HG03280 (cell line): ENCODE data around the gene GTF3C4.
"Not testable (repeated sequence)": the region's sequence is repeated elsewhere in the genome, so short reads cannot be mapped to it uniquely, and the experiment has no call there.

ENCODE experiments used
- ATAC-seq: cut with Tn5 transposase; IDR thresholded peaks from one replicate; pipeline ENCODE4 v1.9.1; 2021; ENCODE audit warnings: mild to moderate bottlenecking, moderate library complexity; ENCODE audit not compliant: unreplicated experiment

Gene GTF3C4

DNA sequence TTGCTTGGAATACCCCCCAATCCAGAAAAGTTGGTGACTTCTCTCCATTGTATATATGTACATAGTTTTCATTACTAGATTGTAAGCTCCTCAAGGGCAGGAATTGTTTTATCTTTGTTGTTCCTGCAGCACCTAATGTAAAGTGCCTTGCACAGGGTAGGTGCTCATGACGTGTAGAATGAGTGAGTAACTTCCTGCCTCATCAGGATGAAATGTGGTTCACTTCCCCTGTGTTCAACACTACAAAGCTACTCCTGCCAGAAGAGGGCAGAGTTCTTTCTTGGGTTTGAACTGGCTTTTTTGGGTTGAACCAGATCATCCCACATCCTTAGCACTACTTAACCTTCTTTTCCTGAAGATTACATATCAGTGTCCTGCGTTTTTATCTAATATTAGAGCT, 23.9 kb downstream of the GTF3C4 start:
- no peak for ATAC-seq

DNA sequence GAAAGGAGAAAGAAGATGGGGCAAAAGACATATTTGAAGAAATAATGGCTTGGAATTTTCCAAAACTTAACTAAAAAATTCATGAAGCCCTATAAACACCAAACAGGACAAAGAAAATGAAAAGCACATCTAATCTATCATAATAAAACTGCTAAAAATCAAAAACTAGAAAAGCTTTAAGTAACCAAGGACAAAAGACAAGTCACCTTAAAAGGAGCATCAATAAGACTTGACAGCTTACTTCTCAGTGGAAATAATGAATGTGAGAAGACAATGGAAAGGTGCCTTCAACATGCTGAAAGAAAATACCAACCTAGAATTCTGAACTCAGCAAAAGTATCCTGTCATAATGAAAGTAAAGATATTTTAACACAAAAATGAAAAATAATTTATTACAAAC, 27.0 kb downstream of the GTF3C4 start:
- no peak for ATAC-seq

DNA sequence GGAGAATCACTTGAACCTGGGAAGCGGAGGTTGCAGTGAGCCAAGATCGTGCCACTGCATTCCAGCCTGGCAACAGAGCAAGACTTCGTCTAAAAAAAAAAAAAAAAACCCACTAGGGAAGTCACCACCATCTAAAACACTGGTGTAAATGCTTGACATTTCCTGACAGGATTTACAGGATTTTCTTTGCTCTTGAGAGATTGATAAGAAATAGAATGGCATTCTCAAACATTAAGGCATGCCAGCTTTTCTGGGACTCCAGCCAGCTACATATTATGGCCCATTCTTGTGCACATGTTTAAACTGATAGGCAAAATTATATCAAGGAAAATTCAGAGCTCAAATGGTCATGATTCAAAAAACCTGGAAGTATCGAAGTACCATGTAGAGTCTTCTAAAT, 28.7 kb downstream of the GTF3C4 start:
- no peak for ATAC-seq

DNA sequence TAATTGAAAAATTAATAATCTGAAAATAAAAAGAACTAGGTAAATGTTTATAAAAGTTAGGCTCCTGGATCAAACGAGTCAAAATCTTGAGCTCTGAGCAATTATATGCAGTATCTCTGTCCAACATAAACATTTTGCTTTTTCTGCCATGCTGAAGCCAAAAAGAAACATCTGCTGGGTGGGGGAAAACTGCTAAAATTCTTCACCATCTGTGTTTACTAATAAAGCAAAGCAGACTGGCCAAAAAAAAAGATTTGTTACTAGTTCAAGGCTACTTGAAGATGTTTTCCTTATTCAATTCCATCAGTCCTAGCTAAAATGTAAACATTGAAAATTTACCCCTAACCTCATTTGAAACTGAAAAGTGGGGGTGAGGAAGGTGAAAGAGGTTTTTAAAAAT, 29.7 kb downstream of the GTF3C4 start:
- ATAC-seq, result no peak

DNA sequence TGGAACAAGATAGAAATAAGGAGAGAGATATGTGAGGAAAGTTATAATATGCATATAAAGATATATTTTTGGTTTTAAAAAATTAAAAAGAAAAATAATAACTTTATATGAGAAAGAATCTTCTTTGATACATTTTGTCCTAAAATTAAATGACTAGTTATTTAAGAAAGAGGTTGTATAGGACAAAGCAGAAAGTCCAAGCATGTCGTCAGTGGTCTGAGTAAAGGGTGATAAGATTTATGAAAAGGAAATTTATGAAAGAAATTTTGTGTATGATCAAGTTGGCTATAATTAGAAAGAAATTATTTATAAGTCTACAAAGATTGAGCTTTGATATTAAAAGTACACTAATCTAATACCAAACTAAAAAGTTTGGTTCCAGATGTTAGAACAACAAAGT, 32.0 kb downstream of the GTF3C4 start:
- ATAC-seq, result no peak

DNA sequence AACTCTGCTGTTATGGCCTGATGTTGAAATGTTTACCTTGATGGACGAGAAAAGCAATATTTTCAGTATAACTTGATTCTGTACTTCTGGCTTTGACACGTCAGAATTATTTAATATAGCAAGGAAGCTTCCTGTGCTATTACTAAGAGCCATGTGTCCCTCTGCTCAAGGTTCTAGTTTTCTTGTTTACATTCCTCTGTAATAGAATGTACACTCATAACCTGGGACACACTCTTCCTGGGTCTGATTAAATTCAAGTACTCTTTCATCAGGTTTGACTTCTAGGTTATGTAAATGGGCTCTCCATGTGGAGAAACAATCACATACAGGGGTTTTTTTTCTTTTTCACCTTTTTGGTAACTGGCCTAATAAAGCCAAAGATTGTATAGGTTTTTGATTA, 33.1 kb downstream of the GTF3C4 start:
- no peak for ATAC-seq

DNA sequence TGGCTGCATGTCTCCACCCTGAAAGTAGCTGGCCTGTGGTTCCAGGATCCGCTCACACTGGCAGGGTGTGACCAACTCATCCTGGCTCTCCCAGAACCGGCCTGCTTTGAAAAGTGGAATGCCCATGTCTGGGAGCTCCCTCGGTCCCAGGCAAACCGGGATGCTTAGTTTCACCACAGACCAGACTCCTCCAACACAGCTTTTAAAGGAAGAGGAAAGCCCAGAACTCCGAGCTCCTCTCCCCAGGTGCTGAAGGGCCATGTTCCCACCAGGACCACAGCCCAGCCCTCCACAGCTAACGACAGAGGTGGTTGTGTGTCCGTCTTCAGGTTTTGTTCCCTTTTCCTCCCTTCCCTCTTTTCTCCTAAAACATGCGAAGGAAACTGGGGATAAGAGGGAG, 38.0 kb downstream of the GTF3C4 start:
- no peak for ATAC-seq

DNA sequence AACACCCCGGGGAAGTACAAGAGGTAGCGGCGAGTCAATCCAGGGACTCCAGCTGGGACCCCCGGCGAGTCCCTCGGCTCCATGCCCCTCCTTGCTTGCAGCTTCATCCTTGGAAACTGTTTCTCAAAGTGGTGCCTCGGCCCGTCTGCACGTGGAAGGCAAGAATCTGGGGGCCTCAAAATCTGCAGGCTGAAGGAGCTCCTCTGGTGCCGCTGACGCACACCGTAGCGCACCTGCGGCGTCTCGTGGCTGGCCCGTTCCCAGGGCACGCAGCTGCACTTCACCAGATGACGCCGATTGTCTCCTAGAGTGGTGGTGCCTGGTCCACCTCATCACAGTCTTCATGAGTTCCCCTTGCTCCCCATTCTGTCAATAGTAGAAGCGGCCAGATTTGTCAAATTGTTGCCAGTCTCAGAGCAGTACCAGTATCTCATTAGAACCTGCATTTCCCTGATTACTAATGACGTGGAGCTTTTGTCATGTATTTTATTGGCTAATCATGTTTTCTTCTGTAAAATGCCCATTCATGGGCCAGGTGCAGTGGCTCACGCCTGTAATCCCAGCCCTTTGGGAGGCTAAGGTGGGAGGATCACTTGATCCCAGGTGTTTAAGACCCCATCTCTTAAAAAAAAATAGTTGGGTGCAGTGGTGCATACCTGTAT, 38.6 kb downstream of the GTF3C4 start:
- no peak for ATAC-seq

DNA sequence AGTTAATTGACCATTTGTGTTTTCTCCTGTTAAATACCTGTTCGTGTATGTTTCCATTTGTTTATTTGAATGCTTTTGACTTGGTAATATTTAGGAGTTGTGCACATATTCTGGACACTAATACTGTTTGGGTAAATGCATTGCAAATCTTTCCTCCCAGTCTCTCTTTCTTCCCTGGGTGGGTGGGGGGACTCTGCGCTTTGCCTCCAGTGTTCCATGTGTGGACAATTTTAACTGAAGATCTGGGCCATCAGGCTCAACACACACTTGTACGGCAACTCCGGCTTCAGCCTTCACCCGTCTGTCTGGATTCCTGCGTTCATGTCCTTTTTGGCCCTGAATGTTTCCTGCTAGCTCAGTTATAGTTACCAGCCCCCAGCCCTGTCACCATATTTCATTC, 40.1 kb downstream of the GTF3C4 start:
- ATAC-seq, result no peak

DNA sequence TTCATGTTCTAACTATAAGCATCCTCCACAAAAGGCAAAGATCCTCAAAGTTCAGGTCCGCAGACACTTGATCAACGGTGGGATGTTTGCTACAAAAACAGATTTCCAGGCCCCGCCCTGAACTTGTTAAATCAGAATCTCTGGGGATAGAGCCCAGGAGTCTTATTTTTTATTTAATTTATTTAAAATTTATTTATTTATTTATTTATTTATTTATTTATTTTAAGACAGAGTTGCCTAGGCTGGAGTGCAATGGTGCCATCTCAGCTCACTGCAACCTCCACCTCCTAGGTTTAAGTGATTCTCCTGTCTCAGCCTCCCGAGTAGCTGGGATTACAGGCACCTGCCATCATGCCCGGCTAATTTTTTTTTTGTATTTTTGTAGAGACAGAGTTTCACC, 40.9 kb downstream of the GTF3C4 start:
- not testable (repeated sequence) for ATAC-seq

DNA sequence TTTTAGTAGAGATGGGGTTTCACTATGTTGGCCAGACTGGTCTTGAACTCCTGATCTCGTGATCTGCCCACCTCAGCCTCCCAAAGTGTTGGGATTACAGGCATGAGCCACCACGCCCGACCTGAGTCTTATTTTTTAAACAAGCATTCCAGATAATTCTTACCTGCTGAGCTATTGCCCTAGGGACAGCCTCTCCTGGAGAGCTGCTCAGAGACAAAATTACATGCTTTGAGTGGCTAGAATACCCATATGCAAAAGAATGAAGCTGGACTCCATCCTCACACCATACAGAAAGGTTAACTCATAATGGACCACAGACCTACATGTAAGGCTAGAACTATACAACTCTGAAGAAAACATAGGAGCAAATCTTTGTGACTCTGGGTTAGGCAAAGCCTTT, 41.6 kb downstream of the GTF3C4 start:
- ATAC-seq, result no peak

DNA sequence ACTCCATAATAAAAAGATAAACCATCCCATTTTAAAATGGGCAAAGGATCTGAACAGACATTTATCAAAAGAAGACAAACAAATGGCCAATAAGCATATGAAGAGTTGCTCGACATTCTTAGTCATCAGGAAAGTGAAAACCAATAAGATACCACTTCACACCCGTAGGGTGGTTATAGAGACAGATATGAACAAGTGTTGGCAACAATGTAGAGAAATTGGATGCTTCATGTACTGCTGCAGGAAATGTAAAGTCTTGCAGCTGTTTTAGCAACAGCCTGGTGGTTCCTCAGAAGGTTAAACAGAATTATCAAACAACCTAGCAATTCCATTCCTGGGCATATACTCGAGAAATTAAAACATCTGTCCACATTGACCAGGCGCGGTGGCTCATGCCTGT, 42.5 kb downstream of the GTF3C4 start:
- no peak for ATAC-seq

DNA sequence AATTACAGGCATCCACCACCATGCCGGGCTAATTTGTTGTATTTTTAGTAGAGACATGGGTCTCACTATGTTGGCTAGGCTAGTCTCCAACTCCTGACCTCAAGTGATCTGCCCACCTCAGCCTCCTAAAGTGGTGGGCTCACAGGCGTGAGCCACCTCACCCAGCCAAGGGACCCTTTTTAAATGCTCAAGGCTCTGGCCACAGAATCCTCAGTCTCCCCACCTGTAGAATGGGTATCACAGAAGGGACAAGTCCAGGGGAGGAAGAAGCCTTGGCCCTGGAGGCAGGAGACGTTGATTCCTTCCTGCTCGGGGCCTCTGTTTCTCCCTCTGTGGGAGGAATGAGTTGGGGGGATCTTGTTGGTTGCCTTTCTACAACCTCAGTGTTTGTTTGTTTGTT, 45.7 kb downstream of the GTF3C4 start:
- ATAC-seq, result no peak

DNA sequence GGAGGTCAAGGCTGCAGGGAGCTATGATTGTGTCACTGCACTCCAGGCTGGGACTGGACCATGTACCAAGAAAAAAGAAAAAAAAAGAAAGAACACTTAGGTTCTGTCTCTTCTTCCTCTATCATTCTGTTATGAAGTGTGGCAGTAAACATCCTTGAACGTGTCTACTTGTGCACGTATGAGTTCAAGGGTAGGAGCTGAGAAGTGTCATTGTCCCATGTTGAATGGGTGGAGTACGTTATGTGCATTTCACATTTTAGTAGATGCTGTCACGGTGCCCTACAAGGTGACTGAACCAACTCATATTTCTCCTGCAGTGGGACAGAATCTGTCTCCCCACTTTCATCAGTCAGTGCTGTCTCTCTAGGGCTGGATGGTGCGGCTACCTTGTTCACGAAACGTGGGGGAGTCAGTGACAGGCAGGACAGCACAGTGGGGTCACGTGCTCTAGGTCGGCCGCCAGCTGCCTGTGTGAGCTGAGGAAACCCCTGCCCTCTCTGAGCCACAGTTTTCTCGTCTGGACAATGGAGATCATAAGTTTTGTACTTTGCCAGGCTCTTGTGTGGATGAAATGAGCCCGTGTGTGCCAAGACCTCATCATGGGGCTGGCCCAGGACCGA, 47.2 kb downstream of the GTF3C4 start:
- no peak for ATAC-seq

DNA sequence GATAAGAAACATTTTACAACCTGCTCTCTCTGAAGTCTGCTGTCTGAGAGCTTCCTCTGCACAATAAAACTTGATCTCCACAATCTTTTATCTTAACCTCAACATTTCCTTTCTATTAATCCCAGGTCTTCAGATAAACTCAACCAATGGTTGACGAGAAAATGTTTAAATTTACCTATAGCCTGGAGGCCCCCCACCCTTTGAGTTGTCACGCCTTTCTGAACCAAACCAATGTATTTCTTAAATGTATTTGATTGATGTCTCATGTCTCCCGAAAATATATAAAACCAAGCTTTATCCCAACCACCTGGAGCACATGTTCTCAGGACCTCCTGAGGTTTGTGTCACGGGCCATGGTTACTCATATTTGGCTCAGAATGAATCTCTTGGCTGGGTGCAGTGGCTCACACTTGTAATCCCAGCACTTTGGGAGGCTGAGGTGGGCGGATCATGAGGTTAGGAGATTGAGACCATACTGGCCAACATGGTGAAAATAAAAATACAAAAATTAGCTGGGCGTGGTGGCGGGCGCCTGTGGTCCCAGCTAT, 48.2 kb downstream of the GTF3C4 start:
- ATAC-seq, result not testable (repeated sequence)

DNA sequence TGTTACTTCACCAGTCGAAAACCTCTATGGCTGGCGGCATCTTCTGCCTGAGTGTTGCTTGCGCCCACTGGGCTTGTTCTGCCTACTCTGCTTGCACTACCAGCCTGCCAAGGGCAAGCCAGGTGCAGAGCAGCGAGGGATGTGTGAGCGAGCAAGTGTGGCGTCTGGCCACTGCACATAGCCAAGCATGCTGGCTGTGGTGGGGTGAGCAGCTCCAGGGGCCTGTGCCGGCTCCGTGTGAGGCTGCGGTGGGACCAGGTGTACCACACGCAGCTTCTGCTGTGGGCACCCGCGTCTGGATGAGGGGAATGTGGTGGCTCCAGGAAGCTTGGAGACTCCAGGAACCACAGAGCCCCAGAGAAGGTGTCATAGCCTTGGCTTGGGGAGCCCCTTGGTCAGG, 51.4 kb downstream of the GTF3C4 start:
- no peak for ATAC-seq

DNA sequence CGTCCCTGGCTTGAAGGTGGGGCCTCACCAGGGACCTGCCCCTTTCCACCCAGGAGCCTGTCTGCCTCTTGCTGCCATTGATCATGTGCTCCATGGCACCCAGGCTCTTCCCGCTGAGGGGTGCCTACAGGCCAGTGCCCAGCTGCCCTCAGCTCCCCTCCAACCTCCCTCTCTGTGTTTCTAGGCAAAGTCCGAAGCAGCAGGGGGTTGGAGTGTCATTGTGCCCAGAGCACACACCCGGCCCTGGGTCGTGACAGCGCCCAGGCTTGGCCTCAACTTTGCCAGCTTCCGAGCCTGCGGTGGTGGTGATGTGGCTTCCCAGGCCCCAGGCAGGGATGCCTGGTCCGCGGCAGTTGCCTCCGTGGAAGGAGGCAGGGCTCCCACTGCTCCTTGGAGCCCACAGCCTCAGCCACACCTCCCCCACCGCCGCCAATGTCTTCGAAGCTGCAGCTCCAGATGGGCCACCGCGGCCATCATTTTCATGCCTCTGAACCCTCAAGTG, 52.4 kb downstream of the GTF3C4 start:
- ATAC-seq, result no peak

DNA sequence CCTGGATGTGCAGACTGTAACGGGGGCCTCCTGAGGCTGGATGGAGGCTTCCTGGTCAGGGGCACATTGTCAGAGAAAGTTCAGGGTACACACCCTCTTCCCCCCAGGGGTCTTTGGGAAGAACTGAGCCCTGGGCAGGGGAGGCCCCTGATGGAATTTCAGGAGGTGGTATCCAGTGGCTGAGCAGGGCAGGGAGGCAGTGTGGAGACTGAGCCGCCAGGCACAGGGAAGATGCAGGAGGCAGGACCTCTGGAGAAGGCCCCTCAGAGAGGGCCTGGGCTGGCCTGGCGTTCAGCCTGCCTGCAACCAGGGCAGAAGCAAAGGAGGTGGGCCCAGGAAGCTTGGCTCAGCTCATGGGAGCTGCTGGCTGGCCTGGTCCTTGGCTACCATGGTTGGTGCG, 53.5 kb downstream of the GTF3C4 start:
- ATAC-seq, result no peak

DNA sequence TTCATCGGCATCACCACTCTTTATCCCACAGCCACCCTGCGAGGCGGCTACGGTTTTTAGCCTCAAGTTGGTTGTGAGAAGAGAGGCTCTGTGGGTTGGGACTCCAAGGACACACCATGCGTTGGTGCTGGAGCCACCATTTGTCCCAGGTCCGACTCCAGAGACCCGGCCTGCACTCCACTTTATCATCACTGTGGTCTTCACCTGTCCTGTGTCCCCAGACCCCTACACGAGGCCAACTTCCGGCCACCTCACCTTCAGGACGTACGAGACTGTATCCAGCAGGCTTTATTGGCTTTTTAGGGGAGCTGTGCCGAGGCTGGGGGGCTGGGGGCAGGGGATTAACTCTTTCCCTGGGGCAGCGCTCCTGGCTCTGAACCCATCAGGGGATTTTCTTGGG, 55.0 kb downstream of the GTF3C4 start:
- no peak for ATAC-seq

DNA sequence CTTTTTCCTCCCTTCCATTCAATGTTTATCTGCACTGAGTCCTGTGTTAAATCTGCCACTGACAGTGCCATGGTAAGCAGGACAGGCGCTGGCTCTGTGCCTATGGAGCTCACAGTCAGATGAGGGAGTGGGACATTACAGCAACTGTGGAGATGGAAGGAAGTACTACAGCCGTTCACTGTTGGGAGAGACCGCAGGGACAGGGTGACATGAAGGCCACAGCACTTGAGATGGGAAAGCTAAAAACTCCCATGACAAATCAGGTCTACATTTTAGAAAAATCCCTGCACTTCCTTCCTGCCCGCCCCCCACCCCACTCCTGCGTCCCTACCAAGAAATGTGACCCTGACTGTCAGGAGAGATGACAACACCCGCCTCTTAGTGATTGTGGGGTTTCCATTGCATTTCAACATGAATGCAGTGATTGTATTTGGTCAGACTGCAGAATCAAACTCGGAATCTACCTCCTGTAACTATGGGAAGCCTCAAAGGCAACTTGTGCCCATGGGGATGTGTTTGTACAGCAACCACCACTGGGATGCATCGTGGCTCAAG, 56.4 kb downstream of the GTF3C4 start:
- ATAC-seq, result no peak

DNA sequence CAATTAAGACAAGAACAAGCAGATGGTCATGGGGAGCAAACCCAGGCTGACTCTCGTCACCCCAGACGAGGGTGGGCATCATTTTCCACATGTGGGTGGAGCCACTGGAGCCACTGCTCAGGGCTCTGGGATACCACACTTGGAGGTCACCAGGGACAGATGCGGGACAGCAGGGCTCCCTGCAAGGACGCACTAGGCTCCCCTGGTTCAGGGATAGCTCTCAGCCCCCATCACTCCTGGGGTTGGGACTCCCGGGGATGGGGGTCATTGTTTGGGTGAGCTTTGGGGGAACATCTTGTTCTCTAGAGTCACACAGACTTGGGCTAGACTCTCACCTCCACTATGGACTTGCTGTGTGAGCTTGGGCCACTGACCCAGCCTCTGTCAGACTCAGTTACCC, 57.8 kb downstream of the GTF3C4 start:
- no peak for ATAC-seq

DNA sequence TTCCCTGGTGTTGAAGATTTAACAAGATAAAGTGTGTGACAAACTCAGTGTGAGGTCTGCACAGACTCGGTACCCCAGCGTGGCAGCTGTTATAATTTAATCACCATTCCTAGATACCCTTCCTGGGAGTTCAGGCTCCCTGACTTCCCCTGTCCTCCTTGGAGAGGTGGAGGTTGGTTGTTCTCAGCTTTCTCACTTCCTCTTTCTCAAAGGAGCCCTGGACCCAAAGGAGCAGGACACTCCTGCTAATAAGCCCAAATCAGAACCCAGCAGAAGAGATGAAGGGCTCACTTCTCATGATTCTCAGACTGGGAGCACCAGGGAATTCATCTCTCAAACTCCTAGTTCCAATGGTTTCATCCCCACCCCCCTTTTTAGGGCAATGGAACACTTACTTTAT, 58.2 kb downstream of the GTF3C4 start:
- no peak for ATAC-seq
